ENCODE measurements around the gene NOC2L.

Gene NOC2L

DNA sequence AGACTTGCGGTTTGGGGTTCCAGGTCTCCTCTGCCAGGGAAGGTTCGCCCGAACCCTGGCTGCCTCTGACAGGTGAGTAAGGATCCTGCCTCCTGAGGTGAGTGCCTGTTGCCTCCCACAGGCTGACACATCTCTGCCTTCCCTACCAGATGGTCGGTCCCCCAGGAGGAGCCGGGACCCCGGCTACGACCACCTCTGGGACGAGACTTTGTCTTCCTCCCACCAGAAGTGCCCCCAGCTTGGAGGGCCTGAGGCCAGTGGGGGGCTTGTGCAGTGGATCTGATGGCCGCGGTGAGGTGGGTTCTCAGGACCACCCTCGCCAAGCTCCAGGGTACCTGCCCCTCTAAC lies 15.2 kb upstream of the NOC2L start:
- DNase-seq, result no peak

- no peak for DNase-seq
These were observed 14.6 kb upstream of the NOC2L start for GRCh38 chr1:973459-974292.

DNA sequence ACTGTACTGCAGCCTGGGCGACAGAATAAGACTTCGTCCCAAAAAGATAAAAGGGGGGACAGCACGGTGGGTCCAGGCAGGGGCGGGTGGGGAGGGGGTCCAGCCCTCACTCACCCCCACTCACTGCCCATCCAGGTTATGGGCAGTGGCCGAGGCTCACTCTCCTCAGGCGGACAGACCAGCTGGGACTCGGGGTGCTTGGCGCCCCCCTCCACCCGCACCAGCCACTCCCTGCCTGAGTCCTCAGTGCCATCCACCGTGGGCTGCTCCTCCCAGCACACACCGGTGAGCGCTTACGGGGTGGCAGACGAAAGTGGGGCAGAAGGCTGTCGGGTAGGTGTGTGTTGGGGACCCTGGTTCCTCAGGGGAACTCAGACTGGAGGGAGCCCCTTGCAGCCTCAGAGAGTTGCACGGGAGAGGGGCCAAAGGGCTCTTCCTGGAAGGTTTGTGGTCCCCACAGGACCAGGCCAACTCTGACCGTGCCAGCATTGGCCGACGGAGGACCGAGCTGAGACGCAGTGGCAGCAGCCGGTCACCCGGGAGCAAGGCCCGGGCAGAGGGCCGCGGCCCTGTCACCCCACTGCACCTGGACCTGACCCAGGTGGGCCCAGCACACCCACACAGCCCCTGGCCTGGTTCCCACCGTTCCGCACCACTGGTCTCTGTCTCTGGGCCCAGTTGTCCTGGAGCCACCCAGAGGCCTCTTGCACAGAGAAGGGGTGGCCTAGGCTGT lies 13.8 kb upstream of the NOC2L start:
- no peak for DNase-seq

GRCh38 chr1:971751-972506 lies 12.9 kb upstream of the NOC2L start:
- no peak for DNase-seq

DNA sequence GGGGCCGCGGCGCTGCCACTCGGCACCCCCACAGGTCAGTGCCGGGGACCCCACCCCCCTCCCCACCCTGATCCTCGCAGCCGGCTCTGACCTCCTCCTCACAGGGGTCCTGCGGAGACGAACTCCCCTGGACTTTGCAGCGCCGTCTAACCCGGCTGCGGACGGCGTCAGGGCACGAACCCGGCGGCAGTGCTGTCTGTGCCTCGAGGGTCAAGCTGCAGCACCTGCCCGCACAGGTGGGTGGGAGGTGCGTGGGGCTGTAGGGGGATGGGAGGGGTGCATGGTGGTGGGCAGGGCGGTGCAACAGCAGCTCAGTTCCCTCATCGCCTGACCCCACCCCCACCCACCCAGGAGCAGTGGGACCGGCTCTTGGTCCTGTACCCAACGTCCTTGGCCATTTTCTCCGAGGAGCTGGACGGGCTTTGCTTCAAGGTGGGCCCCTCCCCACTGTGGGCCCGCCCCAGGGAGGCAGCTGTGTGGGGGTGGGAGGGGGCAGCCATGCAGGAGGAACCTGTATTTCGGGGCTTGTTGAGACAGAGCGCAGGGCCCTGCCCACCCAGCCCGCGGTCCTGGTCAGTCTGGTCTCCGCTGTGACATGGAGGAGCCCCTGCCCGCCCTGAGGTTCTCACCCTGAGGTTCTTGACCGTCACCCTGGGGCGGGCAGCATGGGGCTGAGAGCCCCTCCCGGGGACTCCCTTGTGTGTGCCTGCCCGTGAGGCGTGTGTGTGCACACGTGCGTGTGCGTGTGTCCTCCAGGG lies 12.1 kb upstream of the NOC2L start:
- no peak for DNase-seq

DNA sequence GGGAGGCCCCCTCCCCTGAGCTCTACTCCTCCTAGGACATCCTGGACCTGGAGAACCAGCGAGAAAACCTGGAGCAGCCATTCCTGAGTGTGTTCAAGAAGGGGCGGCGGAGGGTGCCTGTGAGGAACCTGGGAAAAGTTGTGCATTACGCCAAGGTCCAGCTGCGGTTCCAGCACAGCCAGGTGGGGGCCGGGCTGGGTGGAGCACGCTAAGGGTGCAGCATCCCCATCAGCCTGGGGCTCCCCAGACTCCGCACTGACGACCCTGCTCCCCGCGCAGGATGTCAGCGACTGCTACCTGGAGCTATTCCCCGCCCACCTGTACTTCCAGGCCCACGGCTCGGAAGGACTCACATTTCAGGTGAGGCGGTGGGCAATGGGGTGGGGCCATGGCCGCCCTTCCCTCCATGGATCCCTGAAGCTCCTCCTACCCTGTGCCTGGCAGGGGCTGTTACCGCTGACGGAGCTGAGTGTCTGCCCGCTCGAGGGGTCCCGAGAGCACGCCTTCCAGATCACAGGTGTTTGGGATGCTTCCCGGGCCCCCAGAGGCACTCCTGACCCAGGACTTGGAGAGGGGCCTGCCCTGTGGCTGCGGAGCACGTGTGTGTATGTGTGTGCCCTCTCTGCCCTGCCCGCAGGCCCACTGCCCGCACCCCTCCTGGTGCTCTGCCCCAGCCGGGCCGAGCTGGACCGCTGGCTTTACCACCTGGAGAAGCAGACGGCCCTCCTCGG lies 11.4 kb upstream of the NOC2L start:
- no peak for DNase-seq

- no peak for DNase-seq
These were observed 10.3 kb upstream of the NOC2L start for GRCh38 chr1:969260-969855.

DNA sequence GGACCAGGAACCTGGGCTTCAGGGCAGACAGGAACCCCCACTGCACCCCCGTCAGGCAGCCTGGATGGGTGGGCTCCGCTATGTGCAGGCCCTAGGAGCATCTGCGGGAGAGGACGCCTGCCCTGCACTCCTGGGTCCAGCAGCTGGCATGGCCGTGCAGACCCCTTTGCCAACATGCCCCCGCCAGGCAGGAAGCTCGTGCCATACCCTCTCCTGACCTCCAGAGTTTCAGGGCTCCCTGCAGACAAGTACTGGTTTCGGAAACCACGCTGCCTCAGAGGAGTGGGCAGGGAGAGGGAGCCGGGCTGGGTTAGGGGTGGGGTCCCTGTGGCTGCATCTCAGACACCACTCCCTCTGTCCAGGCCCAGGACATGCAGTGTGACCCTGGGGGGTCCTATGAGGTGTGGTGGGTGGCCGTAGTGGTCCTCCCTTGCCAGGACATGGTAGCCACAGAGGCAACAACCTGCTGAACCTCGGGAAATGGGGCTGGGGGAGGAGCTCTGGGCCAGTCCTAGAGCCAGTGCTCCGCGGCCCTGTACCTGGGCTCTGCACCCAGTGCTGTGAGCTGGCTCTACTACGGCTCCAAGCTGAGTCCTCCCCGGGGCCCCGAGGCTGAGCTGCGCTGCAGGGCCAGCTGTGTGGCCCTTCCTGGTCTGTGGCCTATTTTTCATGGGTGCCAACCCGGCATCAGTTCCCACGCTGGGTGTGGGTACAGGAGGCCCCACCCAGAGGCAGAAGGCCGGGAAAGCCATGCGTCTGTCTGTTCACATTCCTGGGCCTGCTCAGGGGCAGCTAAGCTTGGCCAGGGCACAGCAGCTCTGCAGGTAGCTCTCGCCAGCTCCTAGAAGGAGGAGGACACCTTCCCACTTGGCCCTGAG lies 8.6 kb upstream of the NOC2L start:
- no peak for DNase-seq

GRCh38 chr1:966704-967300 lies 7.7 kb upstream of the NOC2L start:
- peak; percentile 56 to 73 for DNase-seq

GRCh38 chr1:966135-966703 lies 7.2 kb upstream of the NOC2L start, which contains the start of gene PLEKHN1:
Gene PLEKHN1, plus strand, starts transcription at chr1:966482. Its CDS starts 50 bp downstream, at chr1:966532.
- peak in 1 of 2 donors; percentile 28 for DNase-seq

DNA sequence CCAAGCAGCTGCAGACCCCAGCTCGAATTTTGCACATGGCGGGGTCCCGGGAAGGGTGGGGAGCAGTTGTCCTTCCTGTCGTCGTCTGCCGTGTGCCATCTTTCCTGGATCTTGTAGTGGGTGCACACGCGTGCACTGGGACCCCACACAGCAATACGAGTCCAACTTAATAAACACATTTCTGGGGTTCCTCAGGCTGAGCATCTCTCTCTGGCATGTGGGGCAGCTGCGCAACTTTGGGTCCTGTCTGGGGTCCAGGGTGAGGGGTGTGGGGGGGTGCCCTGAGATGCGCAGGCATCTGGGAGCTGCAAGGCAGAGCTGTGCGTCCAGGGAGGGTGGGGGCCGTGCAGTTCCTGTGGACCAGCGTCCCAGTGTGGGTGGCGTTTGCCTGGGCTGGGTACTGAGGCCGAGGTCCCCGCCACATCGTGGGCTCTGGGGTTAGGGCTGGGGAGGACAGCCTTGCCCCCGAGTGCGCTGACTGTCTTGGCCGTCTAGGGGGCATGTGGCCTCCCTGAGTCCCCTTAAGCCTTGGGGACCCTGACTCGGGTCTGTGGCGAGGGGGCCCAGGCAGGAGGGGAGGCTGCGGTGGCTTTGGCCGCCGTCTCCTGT lies 6.6 kb upstream of the NOC2L start:
- no peak for DNase-seq

GRCh38 chr1:964691-965525 lies 5.9 kb upstream of the NOC2L start:
- DNase-seq, result no peak

GRCh38 chr1:963746-964525 lies 4.9 kb upstream of the NOC2L start:
- DNase-seq, result no peak

GRCh38 chr1:963301-963651 lies 4.2 kb upstream of the NOC2L start:
- DNase-seq, result no peak

DNA sequence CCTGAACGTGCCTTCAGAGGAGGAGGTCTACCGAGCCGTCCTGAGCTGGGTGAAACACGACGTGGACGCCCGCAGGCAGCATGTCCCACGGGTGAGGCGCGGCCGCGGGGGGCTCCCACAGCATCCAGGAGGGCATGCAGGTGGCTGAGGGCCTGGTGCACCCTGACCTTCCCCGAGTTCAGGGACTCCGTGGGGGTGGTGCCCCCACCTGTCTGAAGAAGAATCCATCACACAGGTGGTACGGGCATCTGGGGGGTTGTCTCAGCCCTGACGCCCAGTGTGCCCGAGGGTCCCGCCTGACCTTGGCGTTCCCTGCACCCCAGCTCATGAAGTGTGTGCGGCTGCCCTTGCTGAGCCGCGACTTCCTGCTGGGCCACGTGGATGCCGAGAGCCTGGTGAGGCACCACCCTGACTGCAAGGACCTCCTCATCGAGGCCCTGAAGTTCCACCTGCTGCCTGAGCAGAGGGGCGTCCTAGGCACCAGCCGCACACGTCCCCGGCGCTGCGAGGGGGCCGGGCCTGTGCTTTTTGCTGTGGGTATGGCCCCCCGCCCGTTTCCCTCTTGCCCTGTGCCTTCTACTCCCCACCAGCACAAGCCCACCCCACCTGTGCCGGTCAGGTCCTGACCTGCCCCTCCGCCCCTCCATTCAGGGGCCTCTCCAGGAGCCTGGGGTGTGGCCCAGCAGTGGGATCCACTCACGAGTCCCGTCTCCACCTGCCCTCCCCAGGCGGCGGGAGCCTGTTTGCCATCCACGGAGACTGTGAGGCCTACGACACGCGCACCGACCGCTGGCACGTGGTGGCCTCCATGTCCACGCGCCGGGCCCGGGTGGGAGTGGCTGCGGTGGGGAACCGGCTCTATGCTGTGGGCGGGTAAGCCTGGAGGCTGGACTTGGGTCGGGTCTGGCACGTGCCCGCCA lies 3.6 kb upstream of the NOC2L start:
- no peak for DNase-seq

DNA sequence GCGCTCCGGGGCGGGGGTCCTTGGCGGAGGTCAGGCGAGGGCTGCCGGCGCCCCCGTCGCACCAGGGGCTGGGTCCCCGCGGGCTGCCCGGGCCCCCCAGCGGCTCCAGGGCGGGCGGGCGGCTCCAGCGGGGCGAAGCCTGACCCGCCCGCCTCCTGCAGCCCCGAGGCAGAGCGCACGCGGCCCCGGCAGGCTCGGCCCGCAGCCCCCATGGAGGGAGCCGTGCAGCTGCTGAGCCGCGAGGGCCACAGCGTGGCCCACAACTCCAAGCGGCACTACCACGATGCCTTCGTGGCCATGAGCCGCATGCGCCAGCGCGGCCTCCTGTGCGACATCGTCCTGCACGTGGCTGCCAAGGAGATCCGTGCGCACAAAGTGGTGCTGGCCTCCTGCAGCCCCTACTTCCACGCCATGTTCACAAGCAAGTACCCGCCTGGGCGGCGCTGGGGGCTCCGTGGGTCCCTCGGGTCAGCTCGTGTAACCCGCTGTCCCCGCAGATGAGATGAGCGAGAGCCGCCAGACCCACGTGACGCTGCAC lies 2.1 kb upstream of the NOC2L start:
- no peak for DNase-seq
